22Rv1 (cell line): ENCODE measurements around the gene HYAL2.

Source experiments
- H3K27ac ChIP-seq: fragments of 450-650 bp; 2 replicates; pipeline ENCODE4 v1.5.1; 2017
- CTCF ChIP-seq: fragments of 450-650 bp; IDR thresholded peaks from 2 replicates; pipeline ENCODE4 v1.5.1; 2017; ENCODE audit warnings: mild to moderate bottlenecking
- ZFX ChIP-seq: fragments of 450-650 bp; IDR thresholded peaks from 2 replicates; pipeline ENCODE4 v1.6.1; 2017; ENCODE audit warnings: antibody characterized with exemption, borderline replicate concordance

Gene HYAL2

GRCh38 chr3:50323614-50324199 lies 1.2 kb upstream of the HYAL2 start:
- TF ChIP-seq CTCF, result no peak
- peak overlapping the region; percentile 85 for H3K27ac ChIP-seq

- H3K27ac ChIP-seq, result peak overlapping the region; percentile 85
- TF ChIP-seq CTCF (no peak), ZFX (no peak)
Measured at GRCh38 chr3:50323092-50323600, 601 bp upstream of the HYAL2 start.

GRCh38 chr3:50322115-50322385 lies 495 bp downstream of the HYAL2 start:
- no peak for TF ChIP-seq ZFX
- TF ChIP-seq CTCF, result no peak; the same call in 1 of the 2 replicates
- peak overlapping the region; percentile 85 for H3K27ac ChIP-seq

GRCh38 chr3:50321336-50322114 lies 1.0 kb downstream of the HYAL2 start:
- TF ChIP-seq ZFX (no peak), CTCF (peak; percentile 73)
- H3K27ac ChIP-seq, result peak overlapping the region; percentile 85

GRCh38 chr3:50320853-50321335 lies 1.7 kb downstream of the HYAL2 start:
- peak overlapping the region; percentile 85 for H3K27ac ChIP-seq
- no peak for TF ChIP-seq ZFX
- no peak for TF ChIP-seq CTCF

GRCh38 chr3:50319894-50320625 lies 2.5 kb downstream of the HYAL2 start:
- H3K27ac ChIP-seq, result peak overlapping the region; percentile 85
- no peak for TF ChIP-seq ZFX
- no peak; the same call in 1 of the 2 replicates for TF ChIP-seq CTCF
